HepG2 (cell line): ENCODE results near the gene LCN1. TPM values are rescaled to one million over a fixed set of nuclear protein-coding genes. Genes with fewer than 3 reads are reported as not detected.
A peak's percentile ranks its signal among the peaks of the same experiment; 100 is the strongest.

ENCODE experiments used
- ATAC-seq: fragments of 200-7000 bp; cut with Tn5 transposase; 3 replicates; pipeline ENCODE4 v1.9.1; 2020; ENCODE audit warnings: mild to moderate bottlenecking, moderate library complexity
- BruUV-seq: library from RNA; stranded (reverse); fragments of 400-500 nt; replicated peaks from 2 replicates; lab custom pipeline; 2021; lab: Mats Ljungman, UMichigan
- CTCF ChIA-PET: fragments of 300-600 bp; formaldehyde crosslinking; extraction: SDS; loops from one replicate; lab custom pipeline; 2021; ENCODE audit warnings: low total read pairs, inconsistent platforms, low intra/inter-chr PET ratio; lab: Yijun Ruan, JAX
- POLR2A ChIA-PET: fragments of 350-600 bp; sonication (Branson Sonifier 250); formaldehyde crosslinking; loops from one replicate; lab custom pipeline; 2020; ENCODE audit warnings: antibody characterized with exemption, inconsistent platforms; lab: Yijun Ruan, JAX
- DNase-seq: peaks from one replicate; pipeline ENCODE4 v3.0.0-alpha.2; 2015; ENCODE audit warnings: low spot score
- FAIRE-seq: peaks from 3 replicates; lab custom pipeline; 2011; peaks lifted over from hg19 to GRCh38; lab: Jason Lieb, UNC
- H2AFZ ChIP-seq: one replicate; pipeline ENCODE4 v1.6.1; 2011; ENCODE audit warnings: low read length, inconsistent platforms
- H3K27ac ChIP-seq: fragments of 300-600 bp; 3 replicates; pipeline ENCODE4 v1.8.0; 2011; ENCODE audit warnings: mixed run types, mild to moderate bottlenecking, mixed read lengths, low read length, inconsistent platforms; ENCODE audit not compliant: insufficient read depth; ENCODE audit errors: extremely low read length
- H3K27me3 ChIP-seq, 2 experiments: fragments of 200-600 bp in 1 of 2; 2 replicates in 1 of 2; 3 replicates in 1 of 2; pipeline versions ENCODE4 v1.6.0 to v1.8.0; 2011; ENCODE audit warnings: low read length in 2 of 2, mild to moderate bottlenecking in 2 of 2, moderate library complexity in 2 of 2, inconsistent platforms in 1 of 2; ENCODE audit not compliant: insufficient read depth in 2 of 2, control insufficient read depth in 1 of 2
- H3K36me3 ChIP-seq, 2 experiments: fragments of 200-600 bp in 1 of 2; replicated peaks in 1 of 2; 2 replicates in 1 of 2; 3 replicates in 1 of 2; pipeline versions ENCODE4 v1.5.1 to v1.8.0; 2011; ENCODE audit warnings: low read length in 2 of 2, inconsistent platforms in 1 of 2; ENCODE audit not compliant: insufficient read depth in 2 of 2, control insufficient read depth in 1 of 2
- H3K4me1 ChIP-seq: 2 replicates; pipeline ENCODE4 v1.5.1; 2012; ENCODE audit warnings: low read length, inconsistent platforms; ENCODE audit not compliant: insufficient read depth
- H3K4me2 ChIP-seq: 2 replicates; pipeline ENCODE4 v1.6.0; 2011; ENCODE audit warnings: low read depth, low read length, inconsistent platforms
- H3K4me3 ChIP-seq, 3 experiments: fragments of 200-600 bp in 1 of 3; sonication (generic), shearing (Covaris generic) in 1 of 3; replicated peaks in 1 of 3; 2 replicates each; pipeline ENCODE4 v1.5.1; 2011 to 2016; ENCODE audit warnings: low read length in 3 of 3, inconsistent platforms in 2 of 3, low read depth in 2 of 3, mild to moderate bottlenecking in 2 of 3, control low read depth in 1 of 3, mixed read lengths in 1 of 3; ENCODE audit not compliant: insufficient read depth in 1 of 3
- H3K79me2 ChIP-seq: one replicate; pipeline ENCODE4 v1.6.1; 2011; ENCODE audit warnings: low read length, inconsistent platforms; ENCODE audit not compliant: insufficient read depth
- H3K9ac ChIP-seq: 2 replicates; pipeline ENCODE4 v1.6.0; 2011; ENCODE audit warnings: mild to moderate bottlenecking, low read depth, low read length, inconsistent platforms; ENCODE audit not compliant: insufficient read depth
- H3K9me3 ChIP-seq: 2 replicates; pipeline ENCODE4 v1.5.1; 2012; ENCODE audit warnings: mild to moderate bottlenecking, low read length
- H4K20me1 ChIP-seq: 2 replicates; pipeline ENCODE4 v1.6.0; 2011; ENCODE audit warnings: inconsistent platforms, mild to moderate bottlenecking, low read length, moderate library complexity; ENCODE audit not compliant: insufficient read depth
- AGO2 ChIP-seq: fragments of 200-400 bp; formaldehyde crosslinking; optimal IDR thresholded peaks from 2 replicates; pipeline ENCODE3; 2017; ENCODE audit warnings: mild to moderate bottlenecking, low read depth, low read length, moderate library complexity
- BCLAF1 ChIP-seq: fragments of 450-650 bp; IDR thresholded peaks from 2 replicates; pipeline ENCODE4 v1.6.1; 2017; ENCODE audit warnings: mild to moderate bottlenecking
- MAF1 ChIP-seq: sonication (generic); formaldehyde crosslinking; IDR thresholded peaks from 2 replicates; pipeline ENCODE4 v1.5.0; 2020; ENCODE audit warnings: missing genetic modification reagents, borderline replicate concordance
- SIX1 ChIP-seq: sonication (generic); formaldehyde crosslinking; IDR thresholded peaks from 2 replicates; pipeline ENCODE4 v1.4.0; 2020; ENCODE audit warnings: missing genetic modification reagents, borderline replicate concordance
- ZNF20 ChIP-seq: sonication (generic); formaldehyde crosslinking; IDR thresholded peaks from 2 replicates; pipeline ENCODE4 v1.4.0; 2020; ENCODE audit warnings: mild to moderate bottlenecking, moderate library complexity, missing genetic modification reagents
- ZNF296 ChIP-seq: sonication (generic); formaldehyde crosslinking; conservative IDR thresholded peaks from 2 replicates; pipeline ENCODE4 v1.5.0; 2020; ENCODE audit warnings: mild to moderate bottlenecking, missing genetic modification reagents
- ZNF468 ChIP-seq: sonication (generic); formaldehyde crosslinking; IDR thresholded peaks from 2 replicates; pipeline ENCODE4 v1.8.0; 2022; ENCODE audit warnings: mild to moderate bottlenecking, moderate library complexity, missing genetic modification reagents
- ZNF550 ChIP-seq: sonication (generic); formaldehyde crosslinking; IDR thresholded peaks from 2 replicates; pipeline ENCODE4 v1.4.0; 2020; ENCODE audit warnings: mild to moderate bottlenecking, missing genetic modification reagents, borderline replicate concordance
- ZNF678 ChIP-seq: sonication (generic); formaldehyde crosslinking; IDR thresholded peaks from 2 replicates; pipeline ENCODE4 v1.4.0; 2020; ENCODE audit warnings: mild to moderate bottlenecking, missing genetic modification reagents
- ZNF761 ChIP-seq: sonication (generic); formaldehyde crosslinking; conservative IDR thresholded peaks from 2 replicates; pipeline ENCODE4 v1.4.0; 2020; ENCODE audit warnings: mild to moderate bottlenecking, missing genetic modification reagents
- ZNF770 ChIP-seq: sonication (generic); formaldehyde crosslinking; IDR thresholded peaks from 2 replicates; pipeline ENCODE4 v1.5.0; 2020; ENCODE audit warnings: mild to moderate bottlenecking, missing genetic modification reagents
- WGBS: methylation state at CpG from one replicate; pipeline ENCODE4 v1.1.6; 2017; ENCODE audit warnings: low lambda C conversion rate; 5-methylcytosine and 5-hydroxymethylcytosine counted together
- in situ Hi-C: cut with HindIII; loops from 2 replicates; pipeline ENCODE4 v1.10.0; 2017; ENCODE audit warnings: low pct_unique_long_range_greater_than_20kb; ENCODE audit not compliant: extremely low pct_ligation_motif_present
- intact Hi-C: fragments of 100-400 bp; cut with micrococcal nuclease; formaldehyde crosslinking; loops from one replicate; pipeline ENCODE4 v1.10.0; 2022; ENCODE audit not compliant: unreplicated experiment
- polyA plus RNA-seq, 8 experiments: library from polyadenylated mRNA; depleted of rRNA in 3 of 8; stranded (reverse) in 7 of 8; unstranded in 1 of 8; fragments of >200 nt; fragmentation: Illumina TruSeq in 4 of 8; extraction: Trizol in 4 of 8; gene quantifications; 2 replicates each; pipeline versions ENCODE4 v1.2.1 to v1.2.3, GENCODE V29; 2011 to 2016; ENCODE audit warnings: low read depth in 4 of 8, missing spikeins in 1 of 8, mixed read lengths in 1 of 8; ENCODE audit not compliant: insufficient read depth in 1 of 8
- total RNA-seq, 5 experiments: library from RNA; depleted of rRNA; stranded (reverse); fragments of >200 nt; fragmentation: Illumina TruSeq; extraction: Trizol; gene quantifications; 2 replicates each; pipeline ENCODE4 v1.2.3, GENCODE V29; 2016; ENCODE audit warnings: low read depth in 1 of 5

LCN1 gene
- total and polyA plus RNA-seq, 2 of the 13 experiments (the other 11 are each of a cell fraction or from before 2014, with no cell fraction given): not detected

- BruUV-seq: no TSS peak
- 64% methylated on average over 18 of the region's 23 CpGs for WGBS
- Histone ChIP-seq H3K9me3 (no peaks in the 10 kb centered on the region), H3K9ac (no peak overlapping the region), H3K4me2 (no peak overlapping the region), H4K20me1 (peaks cover 12% of the 10 kb centered on the region), H3K27me3 (peaks cover 3 to 13% of the 10 kb centered on the region in 2 experiments; a peak in 3 of 5 replicates), H3K4me3 (peak overlapping the region in 1 of 3 experiments; percentile 43; a peak in 1 of 6 replicates), H3K79me2 (no peaks in the 10 kb centered on the region), H2AFZ (no peak overlapping the region), H3K27ac (no peak overlapping the region), H3K4me1 (peaks cover 21% of the 10 kb centered on the region), H3K36me3 (peaks cover 11 to 26% of the 10 kb centered on the region in 2 experiments)
- ChIA-PET POLR2A (no interaction called here), CTCF (no interaction called here)
- TF ChIP-seq ZNF296 (CRISPR knock-in tag) (no peak), MAF1 (CRISPR knock-in tag) (no peak), ZNF550 (CRISPR knock-in tag) (no peak), ZNF770 (CRISPR knock-in tag) (no peak), BCLAF1 (no peak), AGO2 (no peak), ZNF761 (no peak), SIX1 (CRISPR knock-in tag) (no peak), ZNF678 (CRISPR knock-in tag) (no peak), ZNF20 (CRISPR knock-in tag) (no peak), ZNF468 (CRISPR knock-in tag) (no peak)
- in situ Hi-C loops: no loop called here
- DNase-seq (no peak), ATAC-seq (no peak; the same call in 2 of the 3 replicates), FAIRE-seq (no peak)
- intact Hi-C loops: no loop called here
Observed at GRCh38 chr9:135507104-135508035, 13.9 kb upstream of the LCN1 start.
